Stimulated activated naive B cell treated with anti-CD40 and anti-IgM and Interleukin-4, amounts not matched to agents 10 μg/mL and 1 μg/mL and 100 μg/mL, for 72 hours (primary cell): ENCODE measurements around the gene SLX9.

ENCODE experiments used
- ATAC-seq, 2 donors: fragments of 150-1000 bp; cut with Tn5 transposase; replicated peaks; 2 replicates each; pipeline ENCODE4 v1.10.0; 2021; ENCODE audit warnings: moderate library complexity in 1 of 2
- DNase-seq: peaks from one replicate; pipeline ENCODE4 v3.0.0; 2021
- H3K27ac Mint-ChIP-seq: one replicate; pipeline ENCODE4 v1.8.0; 2022; ENCODE audit warnings: mild to moderate bottlenecking, mixed read lengths
- H3K27me3 Mint-ChIP-seq, 2 donors: one replicate each; pipeline ENCODE4 v1.8.0; 2022; ENCODE audit warnings: mixed read lengths in 2 of 2
- H3K36me3 Mint-ChIP-seq, 2 donors: one replicate each; pipeline ENCODE4 v1.8.0; 2022; ENCODE audit warnings: mixed read lengths in 2 of 2, mild to moderate bottlenecking in 1 of 2
- H3K4me1 Mint-ChIP-seq, 2 donors: one replicate each; pipeline ENCODE4 v1.8.0; 2022; ENCODE audit warnings: mixed read lengths in 2 of 2, mild to moderate bottlenecking in 1 of 2
- H3K4me3 Mint-ChIP-seq, 2 donors: one replicate each; pipeline ENCODE4 v1.8.0; 2022; ENCODE audit warnings: mild to moderate bottlenecking in 2 of 2, mixed read lengths in 2 of 2, moderate library complexity in 1 of 2
- H3K9me3 Mint-ChIP-seq, 2 donors: one replicate each; pipeline ENCODE4 v1.8.0; 2022; ENCODE audit warnings: mixed read lengths in 2 of 2, mild to moderate bottlenecking in 1 of 2

Gene SLX9

DNA sequence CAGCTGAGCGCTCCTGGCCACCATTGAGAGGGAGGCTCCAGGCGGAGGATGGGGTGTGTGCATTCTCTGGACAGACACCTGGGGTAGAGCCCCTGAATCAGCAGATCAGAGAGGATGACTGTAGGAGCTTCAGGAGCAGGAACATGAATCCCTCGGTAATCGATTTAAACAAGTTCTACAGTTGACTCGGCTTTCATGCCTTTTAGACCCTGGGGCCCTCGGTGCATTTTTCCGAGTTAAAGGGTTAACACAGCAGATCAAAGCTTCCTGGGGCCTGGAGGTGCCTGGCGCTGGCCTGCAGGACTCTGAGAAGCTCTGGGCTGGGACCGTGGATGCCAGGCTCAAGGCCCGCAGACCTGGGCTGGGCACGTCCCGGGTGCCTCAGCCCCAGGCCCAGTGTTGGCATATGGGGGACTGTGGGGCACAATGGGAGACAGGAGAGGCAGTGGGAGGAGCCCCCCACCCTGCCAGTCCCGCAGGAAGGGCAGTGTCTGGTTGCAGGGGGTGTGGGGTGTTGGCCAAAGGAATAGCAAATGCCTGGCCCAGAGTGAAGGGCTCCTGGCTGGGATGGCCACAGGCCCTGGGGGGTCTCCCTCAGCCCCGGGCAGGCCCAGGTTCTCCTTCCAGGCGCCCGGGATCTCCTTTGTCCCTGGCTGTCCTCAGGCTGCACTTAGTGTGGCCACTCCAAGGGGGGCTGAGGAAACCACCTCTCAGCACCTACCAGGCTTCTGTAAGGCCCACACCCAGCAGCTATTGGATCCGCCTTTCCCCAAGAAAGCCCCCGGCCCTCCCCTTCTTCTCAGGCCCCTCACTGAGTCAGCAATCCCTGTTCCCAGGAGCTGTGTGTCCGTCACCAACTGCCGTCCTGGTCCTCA is 40.1 kb downstream of the SLX9 start:
- Mint-ChIP-seq H3K27ac (peak overlapping the region; percentile 9), H3K9me3 (no peaks in the 10 kb centered on the region), H3K27me3 (no peaks in the 10 kb centered on the region), H3K36me3 (peaks cover 16 to 22% of the 10 kb centered on the region in 2 donors), H3K4me1 (no peaks in the 10 kb centered on the region), H3K4me3 (no peak overlapping the region)
- DNase-seq, result no peak
- ATAC-seq, result no peak

DNA sequence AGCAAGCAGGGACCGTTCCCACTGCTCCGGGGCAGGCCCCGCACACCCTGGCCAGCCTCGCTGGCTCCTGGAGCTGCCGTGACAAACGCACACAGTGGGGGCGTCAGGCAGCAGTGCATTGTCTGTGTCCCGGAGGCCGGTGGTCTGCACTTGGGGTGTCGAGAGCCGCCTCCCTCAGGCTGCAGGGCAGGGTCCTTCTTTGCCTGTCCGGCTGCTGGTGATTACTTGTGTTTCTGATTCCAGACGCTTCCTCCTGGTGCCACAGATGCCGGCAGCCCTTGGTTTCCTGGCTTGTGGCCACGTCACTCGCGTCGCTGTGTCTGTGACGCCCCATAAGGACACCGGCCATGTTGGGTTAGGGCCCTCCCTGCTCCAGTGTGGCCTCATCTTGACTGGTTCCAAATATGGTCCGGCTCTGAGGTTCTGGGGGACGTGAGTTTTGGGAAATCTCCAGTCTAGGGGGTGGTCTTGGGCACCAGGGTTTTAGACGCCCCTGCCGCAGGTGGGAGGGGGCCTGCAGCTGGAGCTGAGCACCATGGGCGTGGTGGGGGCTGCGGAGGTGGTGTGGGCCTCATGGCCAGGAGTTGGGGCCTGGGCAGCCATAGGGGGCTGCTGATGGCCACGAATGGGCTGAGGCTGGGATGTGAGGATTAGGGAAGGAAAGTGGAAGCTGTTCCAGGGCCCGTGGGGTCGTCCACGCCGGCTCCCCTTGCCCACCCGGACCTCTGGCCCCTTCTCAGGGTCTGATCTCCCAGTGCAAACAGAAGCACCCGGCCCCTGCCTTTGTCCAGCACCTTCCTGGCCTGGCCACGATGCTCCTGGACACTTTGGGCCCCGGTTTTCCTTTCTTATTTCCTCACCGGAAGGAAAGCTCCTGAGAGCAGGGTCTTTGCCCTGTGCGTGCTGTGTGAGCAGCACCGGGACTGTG is 41.0 kb downstream of the SLX9 start:
- peaks cover 10 to 15% of the 10 kb centered on the region in 2 donors for H3K36me3 Mint-ChIP-seq

DNA sequence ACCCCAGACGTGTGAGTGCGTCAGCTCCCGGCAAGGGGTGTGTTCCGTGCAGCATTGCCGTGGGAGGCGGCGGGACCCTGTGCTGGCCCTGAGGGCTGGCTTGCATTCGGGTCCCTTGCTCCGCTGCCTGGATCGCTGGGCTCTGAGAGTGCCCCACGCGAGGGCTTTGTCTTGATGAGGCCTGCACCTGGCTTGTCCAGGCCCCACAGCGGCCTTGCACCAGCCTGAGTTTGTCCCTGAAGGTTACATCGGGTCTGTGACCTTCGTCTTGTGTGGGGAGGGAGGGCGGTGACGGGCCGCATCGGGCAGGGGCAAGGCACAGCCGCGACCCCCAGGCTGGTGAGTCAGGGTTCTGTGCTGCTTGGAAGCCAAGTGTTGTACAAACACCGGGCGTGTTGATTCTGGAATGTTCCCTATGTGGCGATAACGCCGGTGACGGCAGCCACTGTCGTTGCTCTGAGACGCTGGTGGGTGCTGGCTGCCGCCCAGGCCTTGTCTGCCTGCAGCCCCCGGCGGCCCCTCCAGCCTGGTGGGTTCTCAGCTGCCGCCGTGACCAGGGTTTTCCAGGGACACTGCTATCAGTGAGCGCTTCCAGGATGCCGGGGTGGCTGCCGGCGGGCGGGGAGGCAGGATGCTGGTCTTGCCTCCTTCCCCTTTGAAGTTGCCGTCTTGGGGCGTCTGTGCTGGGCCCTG is 42.9 kb downstream of the SLX9 start:
- Mint-ChIP-seq H3K36me3 (peaks cover 10 to 11% of the 10 kb centered on the region in 2 donors), H3K9me3 (no peaks in the 10 kb centered on the region), H3K27ac (no peak overlapping the region), H3K4me1 (no peaks in the 10 kb centered on the region), H3K27me3 (no peaks in the 10 kb centered on the region), H3K4me3 (no peak overlapping the region)
- ATAC-seq (no peak), DNase-seq (no peak)

More for the DNA sequence above, 41.0 kb downstream of the SLX9 start:
- DNase-seq (no peak), ATAC-seq (no peak)
- Mint-ChIP-seq H3K4me3 (no peak overlapping the region), H3K27ac (peak overlapping the region; percentile 81), H3K9me3 (no peaks in the 10 kb centered on the region), H3K4me1 (no peaks in the 10 kb centered on the region), H3K27me3 (no peaks in the 10 kb centered on the region)

DNA sequence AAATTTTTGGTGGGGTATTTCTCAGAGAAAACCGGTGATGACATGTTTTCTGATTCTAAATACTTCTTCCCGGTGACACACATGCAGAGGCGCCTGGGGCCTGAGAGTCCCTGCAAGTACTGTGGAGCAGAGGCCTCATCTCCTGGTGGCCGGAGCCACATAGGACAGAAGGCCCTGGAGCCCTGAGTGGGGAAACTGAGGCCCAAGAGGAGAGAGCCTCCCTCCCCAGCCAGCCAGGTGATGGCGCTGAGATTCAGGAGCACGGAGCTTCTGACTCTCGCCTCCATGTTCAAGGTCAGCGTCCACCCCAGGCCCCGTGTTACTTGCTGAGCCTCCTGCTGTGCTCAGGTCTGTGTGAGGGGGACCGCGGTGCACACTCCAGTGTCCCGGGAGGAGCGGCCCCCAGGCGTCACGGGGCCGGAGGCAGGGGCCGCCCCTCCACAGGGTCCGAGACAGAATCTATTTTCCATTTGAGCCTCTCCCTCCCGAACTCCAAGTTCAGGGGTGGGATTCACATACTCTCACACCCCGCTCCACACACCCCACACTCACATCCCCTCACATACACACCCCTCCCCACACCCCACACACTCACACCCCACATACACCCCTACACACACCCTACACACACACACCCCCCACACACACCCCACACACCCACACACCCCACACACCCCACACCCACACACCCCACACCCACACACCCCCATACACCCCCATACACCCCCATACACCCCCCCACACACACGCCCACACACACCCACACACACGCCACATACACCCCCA is 43.8 kb downstream of the SLX9 start:
- Mint-ChIP-seq H3K36me3 (peaks cover 6% of the 10 kb centered on the region in 2 donors), H3K27me3 (no peaks in the 10 kb centered on the region), H3K9me3 (no peaks in the 10 kb centered on the region), H3K4me3 (no peak overlapping the region), H3K4me1 (no peaks in the 10 kb centered on the region), H3K27ac (no peak overlapping the region)
- no peak for ATAC-seq
- DNase-seq, result no peak

DNA sequence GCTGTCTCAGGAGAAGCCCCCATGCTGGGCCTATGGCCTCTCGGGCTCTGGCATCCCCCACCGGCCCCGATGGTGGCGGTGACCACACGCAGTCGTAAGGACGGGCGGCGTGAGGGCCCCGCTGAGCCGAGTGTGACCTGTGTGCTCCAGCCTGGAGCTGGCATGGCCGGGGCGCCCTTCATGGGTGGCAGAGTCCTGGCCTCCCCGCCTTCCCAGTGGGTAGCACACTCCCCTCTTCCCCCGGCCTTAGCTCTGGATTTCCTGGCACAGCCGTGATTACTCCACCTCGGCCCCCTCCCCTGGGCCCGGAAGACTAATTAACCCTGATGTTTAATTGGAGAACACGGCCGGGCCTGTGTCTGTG is 44.6 kb downstream of the SLX9 start:
- Mint-ChIP-seq H3K9me3 (no peaks in the 10 kb centered on the region), H3K27me3 (peaks cover 2 to 3% of the 10 kb centered on the region in 2 donors), H3K4me3 (no peak overlapping the region), H3K4me1 (peaks cover 3 to 5% of the 10 kb centered on the region in 2 donors), H3K36me3 (peaks cover 0 to 5% of the 10 kb centered on the region in 2 donors), H3K27ac (no peak overlapping the region)
- DNase-seq (no peak), ATAC-seq (peak in 1 of 2 donors; percentile 36)

DNA sequence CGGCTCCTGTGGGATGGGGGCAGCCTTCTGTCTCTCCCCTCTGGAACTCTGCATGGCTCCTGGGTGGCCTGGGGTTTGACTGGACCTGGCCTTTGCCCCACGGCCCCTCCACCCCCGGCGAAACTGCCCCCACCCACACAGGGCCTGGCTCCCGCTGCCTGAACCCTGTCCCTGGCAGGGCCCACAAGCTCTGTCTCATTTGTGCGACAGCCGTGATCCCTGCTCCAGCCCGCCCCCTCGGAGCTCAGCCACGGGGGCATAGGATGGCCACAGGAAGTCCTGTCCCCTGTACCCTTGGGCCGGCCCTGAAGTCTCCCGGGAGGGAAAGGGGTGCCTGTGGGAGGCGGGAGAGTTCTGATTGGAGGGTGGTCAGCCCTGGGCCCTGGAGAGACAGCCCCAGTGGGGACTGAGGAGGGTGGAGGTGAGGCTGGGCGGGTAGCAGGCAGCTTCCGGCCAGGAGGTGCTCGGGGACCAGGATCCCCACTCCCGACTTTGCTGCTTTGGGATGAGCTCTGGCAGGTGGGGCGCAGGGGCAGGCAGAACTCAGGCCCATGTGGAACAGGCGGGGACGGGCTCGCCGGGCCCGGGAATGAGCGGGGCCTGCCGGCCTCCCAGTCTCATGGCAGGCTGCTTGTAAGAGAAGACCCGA is 45.1 kb downstream of the SLX9 start:
- peaks cover 0 to under 1% of the 10 kb centered on the region in 2 donors for H3K36me3 Mint-ChIP-seq
- no peak for DNase-seq
- no peaks in the 10 kb centered on the region for H3K9me3 Mint-ChIP-seq
- no peak overlapping the region for H3K27ac Mint-ChIP-seq
- H3K27me3 Mint-ChIP-seq, result peaks cover 7% of the 10 kb centered on the region in 2 donors
- peaks cover 8 to 10% of the 10 kb centered on the region in 2 donors for H3K4me1 Mint-ChIP-seq
- no peak overlapping the region for H3K4me3 Mint-ChIP-seq
- peak in 1 of 2 donors; percentile 10 for ATAC-seq

DNA sequence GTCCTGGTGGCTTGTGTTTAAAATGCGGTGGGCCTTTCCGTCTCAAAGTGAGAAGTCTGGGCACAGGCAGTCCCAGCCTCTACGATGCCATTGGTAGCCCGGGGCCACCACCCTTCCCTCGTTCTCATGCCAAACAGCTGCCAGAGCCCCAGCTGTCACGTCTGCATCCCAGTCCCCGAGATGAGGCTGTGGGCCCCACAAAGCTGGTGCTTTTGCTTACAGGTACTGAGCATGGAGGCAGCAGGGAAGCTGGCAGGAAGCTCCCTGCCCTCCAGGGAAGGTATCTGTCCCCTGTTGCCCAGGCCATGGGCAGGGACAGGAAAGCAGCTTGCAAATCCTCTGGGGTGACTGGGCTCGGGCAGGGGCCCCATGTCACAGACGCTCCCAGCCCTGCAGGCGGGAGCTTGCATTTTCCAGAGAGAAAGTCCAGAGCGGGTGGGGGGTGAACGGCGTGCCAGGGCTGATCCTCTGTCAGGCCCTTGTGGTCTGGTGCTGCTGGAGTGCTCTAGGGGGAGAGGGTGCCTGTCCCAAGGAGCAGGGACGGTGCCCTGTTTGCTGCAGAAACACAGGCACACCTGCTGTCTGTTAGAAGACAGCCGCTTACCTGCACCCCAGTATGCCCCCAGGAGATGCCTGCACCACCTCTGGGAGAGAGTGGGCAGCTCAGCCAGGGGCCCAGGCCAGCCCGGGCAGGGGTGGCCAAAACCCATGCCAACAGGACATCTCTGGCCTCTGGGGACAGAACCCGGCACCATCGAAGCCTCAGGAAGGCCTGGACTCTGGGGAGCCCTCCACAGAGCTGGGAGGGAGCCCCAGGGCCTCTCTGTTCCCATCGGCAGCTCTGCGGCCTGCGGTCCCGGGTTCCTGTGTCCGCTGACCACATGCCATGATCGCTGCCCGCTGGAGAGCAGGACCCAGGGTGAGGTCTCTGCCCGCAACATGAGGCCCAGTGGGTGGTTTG is 45.9 kb downstream of the SLX9 start:
- Mint-ChIP-seq H3K4me1 (peaks cover 12 to 14% of the 10 kb centered on the region in 2 donors), H3K4me3 (no peak overlapping the region), H3K36me3 (no peaks in the 10 kb centered on the region), H3K27me3 (peaks cover 7 to 8% of the 10 kb centered on the region in 2 donors), H3K27ac (no peak overlapping the region), H3K9me3 (no peaks in the 10 kb centered on the region)
- no peak for ATAC-seq
- no peak for DNase-seq

DNA sequence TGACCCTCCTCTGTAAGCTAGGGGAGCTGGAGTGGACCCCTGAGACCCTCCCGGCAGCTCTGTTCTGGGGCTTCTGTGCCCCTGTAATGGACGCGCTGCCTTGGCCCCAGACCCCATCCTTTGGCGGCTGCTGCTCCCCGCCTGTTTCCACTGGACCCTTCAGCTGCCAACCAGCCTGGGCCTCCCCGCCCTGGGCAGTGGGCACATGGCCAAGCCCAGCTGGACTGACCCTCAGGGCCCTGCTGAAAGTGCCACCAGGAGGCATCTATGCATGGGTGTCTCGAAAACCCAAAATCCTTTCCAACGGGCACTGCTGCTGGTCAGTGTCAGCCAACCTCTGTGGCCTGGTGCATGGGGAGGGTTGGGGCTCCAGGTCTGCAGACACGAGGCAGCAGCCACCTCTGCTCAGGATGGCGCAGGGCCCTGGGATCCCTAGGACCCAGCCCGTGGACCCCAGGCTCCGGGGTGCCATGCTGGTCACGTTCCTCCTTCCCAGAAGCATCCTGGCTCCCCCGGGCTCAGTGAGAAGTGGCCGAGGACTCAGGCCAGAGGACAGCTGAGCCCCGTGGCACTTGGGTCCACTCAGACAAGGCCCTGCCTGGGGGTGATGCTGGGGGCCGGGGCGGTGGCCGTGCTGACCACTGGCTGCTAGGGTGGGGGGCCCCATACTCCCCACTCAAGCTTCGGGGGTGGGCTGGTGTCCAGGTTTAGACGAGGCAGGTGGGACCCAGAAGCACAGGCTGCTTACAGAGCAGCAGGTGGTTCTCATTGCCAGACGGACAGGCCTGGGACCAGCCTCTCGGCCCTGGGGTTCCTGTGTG is 46.9 kb downstream of the SLX9 start:
- Mint-ChIP-seq H3K9me3 (no peaks in the 10 kb centered on the region), H3K27ac (no peak overlapping the region)

DNA sequence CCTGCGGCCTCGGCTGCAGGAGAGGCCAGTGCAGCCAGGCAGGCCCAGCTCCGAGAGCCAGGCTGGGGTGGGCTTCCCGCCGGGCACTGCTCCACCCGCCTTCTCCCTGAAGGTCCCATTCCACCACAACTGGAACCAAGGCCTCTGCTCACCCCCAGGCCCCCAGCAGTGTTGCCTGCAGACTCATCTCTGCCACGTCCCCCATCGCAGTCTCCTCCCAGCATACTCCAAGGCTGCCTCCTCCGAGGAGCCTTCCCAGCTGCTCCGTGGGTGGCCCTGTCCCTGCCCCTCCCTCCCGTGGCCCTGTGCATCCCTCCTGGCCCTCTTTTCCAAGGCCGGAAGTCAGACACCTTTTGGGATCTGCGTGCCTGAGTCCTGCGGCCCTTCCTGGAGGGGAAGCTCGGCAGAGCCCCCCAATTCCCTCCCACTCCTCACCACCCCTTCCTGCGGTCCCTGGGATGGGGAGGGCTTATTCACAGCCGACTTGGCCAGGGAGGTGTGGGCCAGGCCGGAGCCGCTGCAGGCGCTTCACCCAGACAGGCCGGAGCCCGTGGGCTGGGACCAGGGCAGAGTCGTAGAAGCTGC is 47.6 kb downstream of the SLX9 start:
- Mint-ChIP-seq H3K27ac (no peak overlapping the region), H3K4me1 (peaks cover 12 to 14% of the 10 kb centered on the region in 2 donors)

More for the DNA sequence above, 46.9 kb downstream of the SLX9 start:
- peaks cover 12 to 14% of the 10 kb centered on the region in 2 donors for H3K4me1 Mint-ChIP-seq
- DNase-seq (no peak), ATAC-seq (no peak)
- peaks cover 7 to 9% of the 10 kb centered on the region in 2 donors for H3K27me3 Mint-ChIP-seq
- no peak overlapping the region for H3K4me3 Mint-ChIP-seq
- no peaks in the 10 kb centered on the region for H3K36me3 Mint-ChIP-seq

DNA sequence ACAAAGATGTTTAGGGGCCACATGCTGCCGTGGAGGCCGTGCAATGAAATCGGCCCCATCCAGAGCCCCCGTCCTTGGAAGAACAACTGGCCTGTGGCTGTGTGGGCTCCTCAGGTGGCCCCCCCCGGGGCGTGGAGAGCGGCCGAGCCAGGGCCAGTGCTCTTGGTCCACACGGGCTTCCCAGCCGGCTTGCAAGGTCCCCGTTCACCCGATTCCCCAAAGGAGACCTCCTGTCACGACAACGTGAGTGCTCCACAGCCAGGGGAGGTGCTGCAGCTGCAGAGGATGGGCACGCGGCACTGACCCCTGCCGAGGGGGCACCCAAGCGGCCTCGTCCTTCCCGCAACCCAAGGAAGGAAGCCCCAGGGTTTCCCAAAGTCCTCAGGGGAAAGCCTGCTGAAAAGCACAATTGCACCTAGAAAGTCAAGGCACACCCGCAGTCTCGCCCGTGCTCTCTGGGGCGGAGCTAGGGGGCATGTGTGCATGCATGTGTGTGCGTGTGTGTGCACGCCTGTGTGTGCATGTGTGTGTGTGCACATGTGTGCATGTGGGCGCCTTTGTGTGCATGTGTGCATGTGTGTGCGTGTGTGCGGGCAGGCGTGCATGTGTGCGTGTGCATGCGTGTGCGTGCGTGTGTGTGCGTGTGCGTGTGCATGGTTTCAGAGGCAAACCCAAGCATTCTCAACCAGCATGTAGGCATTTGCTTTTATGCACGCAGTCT is 48.2 kb downstream of the SLX9 start:
- ATAC-seq (no peak), DNase-seq (no peak)
- Mint-ChIP-seq H3K4me1 (peaks cover 12 to 14% of the 10 kb centered on the region in 2 donors), H3K27ac (no peak overlapping the region), H3K9me3 (no peaks in the 10 kb centered on the region), H3K27me3 (peaks cover 7 to 14% of the 10 kb centered on the region in 2 donors), H3K4me3 (no peak overlapping the region), H3K36me3 (no peaks in the 10 kb centered on the region)

More for the DNA sequence above, 47.6 kb downstream of the SLX9 start:
- DNase-seq (no peak), ATAC-seq (no peak)
- Mint-ChIP-seq H3K27me3 (peaks cover 7 to 14% of the 10 kb centered on the region in 2 donors), H3K36me3 (no peaks in the 10 kb centered on the region), H3K9me3 (no peaks in the 10 kb centered on the region), H3K4me3 (no peak overlapping the region)
